Ovary (tissue), 9 donors: ENCODE results near the gene DDHD1. TPM values are rescaled to one million over a fixed set of nuclear protein-coding genes. Genes with fewer than 3 reads are reported as not detected.

Source experiments
- DNase-seq, 5 donors: peaks; one replicate each; pipeline ENCODE4 v3.0.0-alpha.2; 2019 to 2020
- H3K27ac ChIP-seq, 2 donors: fragments of 200-600 bp; one replicate each; pipeline versions ENCODE4 v1.5.1 to v1.8.0; 2019 to 2022
- H3K27me3 ChIP-seq: fragments of 200-600 bp; one replicate; pipeline ENCODE4 v1.8.0; 2022
- H3K36me3 ChIP-seq: fragments of 200-600 bp; sonication (generic); one replicate; pipeline ENCODE4 v1.5.1; 2019
- H3K4me1 ChIP-seq: one replicate; pipeline ENCODE4 v1.8.1; 2013; ENCODE audit warnings: mild to moderate bottlenecking, moderate library complexity; ENCODE audit not compliant: insufficient read depth
- H3K4me3 ChIP-seq: fragments of 200-600 bp; sonication (generic); one replicate; pipeline ENCODE4 v1.5.1; 2017
- H3K9me3 ChIP-seq, 2 donors: fragments of 200-600 bp in 1 of 2; sonication (generic) in 1 of 2; one replicate each; pipeline versions ENCODE4 v1.5.1 to v1.8.1; 2013 to 2019; ENCODE audit warnings: mild to moderate bottlenecking in 1 of 2, moderate library complexity in 1 of 2
- EP300 ChIP-seq: sonication (generic); formaldehyde crosslinking; IDR thresholded peaks from one replicate; pipeline ENCODE4 v1.6.1; 2017; ENCODE audit warnings: antibody characterized with exemption
- POLR2A ChIP-seq: fragments of 450-650 bp; IDR thresholded peaks from one replicate; pipeline ENCODE4 v1.6.1; 2017; ENCODE audit warnings: antibody characterized with exemption, mild to moderate bottlenecking, moderate library complexity
- WGBS, 3 donors: extraction: QIAGEN DNeasy Blood & Tissue Kit in 1 of 3; methylation state at CpG; one replicate each; pipeline versions ENCODE4 v1.1.5 to v1.1.7; 2013 to 2017; 5-methylcytosine and 5-hydroxymethylcytosine counted together
- intact Hi-C, 4 donors: fragments of 100-400 bp; cut with DNase I; formaldehyde crosslinking; loops; one replicate each; pipeline versions ENCODE4 v1.11.0 to v1.15.1; 2022 to 2023
- polyA plus RNA-seq, 2 donors: library from polyadenylated mRNA; stranded (reverse); fragments of 200-250 nt in 1 of 2; fragments of 350-450 nt in 1 of 2; fragmentation: Illumina TruSeq in 1 of 2; extraction: RNeasy Lipid Tissue Mini Kit (QIAGEN cat#74804) in 1 of 2; gene quantifications; one replicate each; pipeline ENCODE4 v1.2.3, GENCODE V29; 2013 to 2014
- small RNA-seq: library from RNA; depleted of rRNA; stranded (forward); fragments of <200 nt; gene quantifications from one replicate; pipeline ENCODE3, GENCODE V24; 2016
- total RNA-seq, 7 donors: library from RNA; depleted of rRNA in 2 of 7; stranded (reverse); fragments of >200 nt in 2 of 7; fragmentation: NEBNext Ultra II Directional in 3 of 7; extraction: Animal tissue kit (Norgen Biotek cat#: 25700) in 3 of 7; gene quantifications; one replicate each; pipeline versions ENCODE4 v1.1.0 to v1.2.4, GENCODE V29; 2016 to 2023
- TF ChIP-seq, protein P1 (sequence below), 3 donors: fragments of 450-650 bp in 2 of 3; fragments of 200-600 bp in 1 of 3; IDR thresholded peaks; one replicate each; pipeline versions ENCODE4 v1.5.1 to v1.8.0; 2016 to 2022; ENCODE audit warnings: antibody characterized with exemption in 3 of 3, mild to moderate bottlenecking in 1 of 3
- donor health status: DM: no; HTN: no; CAD: no; lungs with moderate emphysema.
- donor health status: DM: no; HTN: no; CAD: no.
- donor health status: Bipolar disorder and iron deficiency.
- donor health status: DM: yes; HTN: yes; CAD: no.
- donor health status: DM: no; HTN: no; CAD: no.
- donor health status: DM: yes; HTN: yes; CAD: no.

The DDHD1 gene
- total and polyA plus RNA-seq, 9 donors, result 4.6 to 21.9 (median 18.8) TPM

- Histone ChIP-seq H3K9me3 (no peaks in the 10 kb centered on the region), H3K4me1 (no peaks in the 10 kb centered on the region), H3K36me3 (no peaks in the 10 kb centered on the region), H3K4me3 (no peak overlapping the region), H3K27me3 (no peaks in the 10 kb centered on the region), H3K27ac (no peak overlapping the region)
- WGBS, 3 donors, result 23 to 43% (median 38%) methylated on average over 1 of the region's 1 CpG
- TF ChIP-seq, protein P1, sequence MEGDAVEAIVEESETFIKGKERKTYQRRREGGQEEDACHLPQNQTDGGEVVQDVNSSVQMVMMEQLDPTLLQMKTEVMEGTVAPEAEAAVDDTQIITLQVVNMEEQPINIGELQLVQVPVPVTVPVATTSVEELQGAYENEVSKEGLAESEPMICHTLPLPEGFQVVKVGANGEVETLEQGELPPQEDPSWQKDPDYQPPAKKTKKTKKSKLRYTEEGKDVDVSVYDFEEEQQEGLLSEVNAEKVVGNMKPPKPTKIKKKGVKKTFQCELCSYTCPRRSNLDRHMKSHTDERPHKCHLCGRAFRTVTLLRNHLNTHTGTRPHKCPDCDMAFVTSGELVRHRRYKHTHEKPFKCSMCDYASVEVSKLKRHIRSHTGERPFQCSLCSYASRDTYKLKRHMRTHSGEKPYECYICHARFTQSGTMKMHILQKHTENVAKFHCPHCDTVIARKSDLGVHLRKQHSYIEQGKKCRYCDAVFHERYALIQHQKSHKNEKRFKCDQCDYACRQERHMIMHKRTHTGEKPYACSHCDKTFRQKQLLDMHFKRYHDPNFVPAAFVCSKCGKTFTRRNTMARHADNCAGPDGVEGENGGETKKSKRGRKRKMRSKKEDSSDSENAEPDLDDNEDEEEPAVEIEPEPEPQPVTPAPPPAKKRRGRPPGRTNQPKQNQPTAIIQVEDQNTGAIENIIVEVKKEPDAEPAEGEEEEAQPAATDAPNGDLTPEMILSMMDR (IDR thresholded peaks at IDR 0.05), result no peak
- TF ChIP-seq EP300, result no peak
- TF ChIP-seq POLR2A, result no peak
- intact Hi-C loops, result no loop called here
- DNase-seq, result no peak
These were observed 160.8 kb downstream of the DDHD1 start for GRCh38 chr14:52992236-52992870.

- Histone ChIP-seq H3K27ac (no peak overlapping the region), H3K9me3 (no peaks in the 10 kb centered on the region), H3K4me1 (no peaks in the 10 kb centered on the region), H3K4me3 (no peak overlapping the region), H3K36me3 (no peaks in the 10 kb centered on the region), H3K27me3 (no peaks in the 10 kb centered on the region)
- DNase-seq, result no peak
- intact Hi-C loops, result no loop called here
- TF ChIP-seq POLR2A (no peak), EP300 (no peak)
- TF ChIP-seq, protein P1 (IDR thresholded peaks at IDR 0.05), result no peak
These were observed 165.0 kb downstream of the DDHD1 start for GRCh38 chr14:52988139-52988538.

DNA sequence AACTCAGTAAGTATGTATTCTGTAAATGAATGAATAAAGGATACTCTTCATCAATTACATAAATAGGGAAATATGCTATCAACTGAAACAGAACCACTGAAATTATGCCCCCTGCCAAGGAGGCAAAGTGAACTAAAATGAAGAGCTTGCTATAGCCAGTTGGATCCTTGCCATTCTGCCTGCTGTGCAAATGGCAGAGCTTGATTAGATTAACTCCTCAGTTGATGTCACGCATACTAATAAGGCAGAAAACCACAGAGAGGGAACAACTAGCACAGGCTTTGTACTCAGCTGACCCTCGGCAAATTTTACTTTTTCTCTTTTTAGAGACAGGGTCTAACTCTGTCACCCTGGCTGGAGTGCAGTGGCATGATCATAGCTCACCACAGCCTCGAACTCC is 165.6 kb downstream of the DDHD1 start:
- no peaks in the 10 kb centered on the region for H3K36me3 ChIP-seq
- no peak for DNase-seq
- H3K27ac ChIP-seq, result no peak overlapping the region
- WGBS, 3 donors, result 66 to 70% (median 67%) methylated on average over 3 of the region's 3 CpGs
- intact Hi-C loops, result no loop called here
- no peaks in the 10 kb centered on the region for H3K9me3 ChIP-seq
- TF ChIP-seq POLR2A, result no peak
- no peak for TF ChIP-seq EP300
- TF ChIP-seq, protein P1 (IDR thresholded peaks at IDR 0.05), result no peak
- no peaks in the 10 kb centered on the region for H3K27me3 ChIP-seq
- H3K4me1 ChIP-seq, result no peaks in the 10 kb centered on the region
- H3K4me3 ChIP-seq, result no peak overlapping the region

- H3K4me1 ChIP-seq, result no peaks in the 10 kb centered on the region
- TF ChIP-seq POLR2A (no peak), EP300 (no peak)
- TF ChIP-seq, protein P1 (IDR thresholded peaks at IDR 0.05), result no peak
- no peak overlapping the region for H3K27ac ChIP-seq
- no peak overlapping the region for H3K4me3 ChIP-seq
- WGBS, 3 donors, result 45 to 71% (median 69%) methylated on average over 2 of the region's 2 CpGs
- H3K36me3 ChIP-seq, result no peaks in the 10 kb centered on the region
- no peak for DNase-seq
- H3K9me3 ChIP-seq, result no peaks in the 10 kb centered on the region
- intact Hi-C loops, result no loop called here
- H3K27me3 ChIP-seq, result no peaks in the 10 kb centered on the region
These were observed 166.1 kb downstream of the DDHD1 start for GRCh38 chr14:52987042-52987441.

Small RNAs within 50 kb of the gene (small RNA-seq; reads per million reads assigned to genes)
- gene AL352979.1, result not detected

Other genes starting within 250 kb of the DDHD1 start
- 100 to 1,000 TPM in 3 of 7 donors, 10 to 100 TPM in 4; 85.0 to 138 (median 98.4) TPM for gene FERMT2, start 202.3 kb downstream of the DDHD1 start, total RNA-seq
- 100 to 1,000 TPM in 1 of 2 donors, 10 to 100 TPM in 1; 64.3 to 118 TPM for gene FERMT2, start 202.3 kb downstream of the DDHD1 start, polyA plus RNA-seq